HEK293 (cell line): ENCODE measurements around the gene CDC34.

Experiments used
- CTCF ChIA-PET: fragments of 350-600 bp; formaldehyde crosslinking; extraction: SDS; loops from one replicate; lab custom pipeline; 2021; ENCODE audit warnings: antibody characterized with exemption; lab: Yijun Ruan, JAX
- POLR2A ChIA-PET: fragments of 300-600 bp; formaldehyde crosslinking; extraction: SDS; loops from one replicate; lab custom pipeline; 2020; ENCODE audit warnings: antibody characterized with exemption, inconsistent platforms; lab: Yijun Ruan, JAX
- H3K27ac ChIP-seq: fragments of 200-500 bp; sonication (Bioruptor generic); 2 replicates; pipeline ENCODE4 v1.5.1; 2014; ENCODE audit warnings: low read depth, low read length, control low read depth, inconsistent platforms; ENCODE audit errors: extremely low read depth
- H3K36me3 ChIP-seq, 2 experiments: fragments of 200-500 bp in 1 of 2; sonication (Bioruptor generic) in 1 of 2; 1 replicate in 1 of 2; 2 replicates in 1 of 2; pipeline ENCODE4 v1.5.1; 2014 to 2017; ENCODE audit warnings: inconsistent platforms in 2 of 2, low read length in 2 of 2; ENCODE audit not compliant: control insufficient read depth in 2 of 2, insufficient read depth in 1 of 2
- H3K4me1 ChIP-seq: fragments of 200-500 bp; sonication (Bioruptor generic); 2 replicates; pipeline ENCODE4 v1.5.1; 2014; ENCODE audit warnings: mild to moderate bottlenecking, low read length, inconsistent platforms; ENCODE audit not compliant: control insufficient read depth, insufficient read depth
- H3K4me3 ChIP-seq: 2 replicates; pipeline ENCODE4 v1.5.1; 2011; ENCODE audit warnings: low read depth, mild to moderate bottlenecking, control low read depth, low read length, moderate library complexity
- H3K9me3 ChIP-seq: fragments of 200-500 bp; sonication (Bioruptor generic); 2 replicates; pipeline ENCODE4 v1.5.1; 2014; ENCODE audit warnings: low read depth, low read length, inconsistent platforms; ENCODE audit not compliant: control insufficient read depth, insufficient read depth
- BCL11A ChIP-seq: fragments of 450-650 bp; formaldehyde crosslinking; IDR thresholded peaks from 2 replicates; pipeline ENCODE4 v1.5.1; 2016; ENCODE audit warnings: low read depth, missing biosample characterization, missing genetic modification characterization
- REPIN1 ChIP-seq: fragments of 450-650 bp; formaldehyde crosslinking; IDR thresholded peaks from 2 replicates; pipeline ENCODE4 v1.5.1; 2017; ENCODE audit warnings: missing biosample characterization, missing genetic modification characterization, low read depth
- SP2 ChIP-seq: fragments of 450-650 bp; formaldehyde crosslinking; IDR thresholded peaks from 2 replicates; pipeline ENCODE4 v1.5.1; 2016; ENCODE audit warnings: missing biosample characterization, missing genetic modification characterization
- ZBTB1 ChIP-seq: fragments of 450-650 bp; formaldehyde crosslinking; IDR thresholded peaks from 2 replicates; pipeline ENCODE4 v1.5.1; 2016; ENCODE audit warnings: missing biosample characterization, missing genetic modification characterization
- ZBTB10 ChIP-seq: fragments of 450-650 bp; formaldehyde crosslinking; IDR thresholded peaks from 2 replicates; pipeline ENCODE4 v1.5.1; 2016; ENCODE audit warnings: missing biosample characterization, missing genetic modification characterization
- ZBTB7A ChIP-seq: fragments of 450-650 bp; formaldehyde crosslinking; IDR thresholded peaks from 2 replicates; pipeline ENCODE4 v1.5.1; 2016; ENCODE audit warnings: low read depth, missing biosample characterization, missing genetic modification characterization
- ZFHX2 ChIP-seq: fragments of 450-650 bp; formaldehyde crosslinking; conservative IDR thresholded peaks from 2 replicates; pipeline ENCODE4 v1.5.1; 2016; ENCODE audit warnings: missing biosample characterization, missing genetic modification characterization
- ZFP3 ChIP-seq: fragments of 450-650 bp; formaldehyde crosslinking; IDR thresholded peaks from 2 replicates; pipeline ENCODE4 v1.5.1; 2016; ENCODE audit warnings: low read depth, missing biosample characterization, missing genetic modification characterization
- ZNF174 ChIP-seq: fragments of 450-650 bp; formaldehyde crosslinking; IDR thresholded peaks from 2 replicates; pipeline ENCODE4 v1.5.0; 2017; ENCODE audit warnings: missing biosample characterization, mild to moderate bottlenecking, missing genetic modification characterization
- ZNF214 ChIP-seq: fragments of 450-650 bp; formaldehyde crosslinking; IDR thresholded peaks from 2 replicates; pipeline ENCODE4 v1.5.1; 2017; ENCODE audit warnings: missing biosample characterization, mild to moderate bottlenecking, missing genetic modification characterization, borderline replicate concordance
- ZNF280D ChIP-seq: fragments of 450-650 bp; formaldehyde crosslinking; IDR thresholded peaks from 2 replicates; pipeline ENCODE4 v1.5.1; 2016; ENCODE audit warnings: missing biosample characterization, missing genetic modification characterization
- ZNF639 ChIP-seq: fragments of 450-650 bp; formaldehyde crosslinking; IDR thresholded peaks from 2 replicates; pipeline ENCODE4 v1.5.1; 2016; ENCODE audit warnings: missing biosample characterization, missing genetic modification characterization
- ZNF768 ChIP-seq: fragments of 450-650 bp; formaldehyde crosslinking; IDR thresholded peaks from 2 replicates; pipeline ENCODE4 v1.5.1; 2018; ENCODE audit warnings: missing biosample characterization, mild to moderate bottlenecking, missing genetic modification characterization
- TF ChIP-seq, protein P1 (sequence below): fragments of 450-650 bp; formaldehyde crosslinking; IDR thresholded peaks from 2 replicates; pipeline ENCODE4 v1.5.1; 2016; ENCODE audit warnings: missing biosample characterization, missing genetic modification characterization
- TF ChIP-seq, protein P2 (sequence below): fragments of 450-650 bp; formaldehyde crosslinking; IDR thresholded peaks from 2 replicates; pipeline ENCODE4 v1.5.1; 2016; ENCODE audit warnings: missing biosample characterization, missing genetic modification characterization
- TF ChIP-seq, protein P3 (sequence below): fragments of 450-650 bp; formaldehyde crosslinking; IDR thresholded peaks from 2 replicates; pipeline ENCODE4 v1.5.1; 2016; ENCODE audit warnings: missing biosample characterization, missing genetic modification characterization

CDC34 gene

DNA sequence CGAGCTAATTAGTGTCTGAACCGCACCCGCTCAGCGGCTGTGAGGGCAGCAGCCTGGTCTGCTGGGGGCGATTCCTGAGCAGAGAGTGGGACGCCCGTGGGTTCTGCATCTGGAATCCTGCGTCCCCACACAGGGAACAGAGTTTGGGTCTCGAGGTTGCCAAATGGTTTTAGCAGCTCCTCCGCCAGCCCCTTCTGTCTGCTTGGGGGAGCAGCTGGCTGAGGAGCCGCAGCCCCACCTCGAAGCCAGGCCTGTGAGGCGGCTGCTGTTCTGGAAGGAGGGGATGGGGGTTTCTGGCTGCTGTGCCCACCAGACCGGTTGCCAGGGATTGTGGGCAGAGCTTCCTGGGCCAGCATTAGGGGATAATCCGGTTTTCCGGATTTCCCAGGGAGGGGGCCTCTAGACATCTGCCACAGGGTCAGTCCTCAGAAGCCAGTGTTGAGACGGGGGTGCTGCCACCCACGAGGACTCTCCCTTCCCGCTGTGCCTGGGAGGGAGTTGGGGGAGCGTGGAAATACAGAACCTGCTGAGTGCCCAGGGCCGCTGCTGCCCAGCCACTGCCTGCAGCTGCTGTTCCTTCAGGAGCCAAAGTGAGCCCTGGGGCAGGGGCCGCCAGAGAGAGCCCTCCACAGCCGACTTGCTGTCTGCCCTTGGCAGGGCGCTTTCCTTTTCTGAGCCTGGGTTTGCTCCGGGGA lies 2.0 kb downstream of the CDC34 start:
- TF ChIP-seq ZFHX2 (tag by site-specific recombination) (peak; percentile 37; the same call in 1 of the 2 replicates), ZNF639 (tag by site-specific recombination) (no peak)
- CTCF ChIA-PET, result interaction anchor here (0.7 to 6.4 kb wide), 3 partner anchors 9 to 286 kb away, joined by 3 to 49 read pairs (median 5); no protein-coding TSS in a partner anchor
- Histone ChIP-seq H3K4me3 (peak overlapping the region; percentile 89), H3K9me3 (no peaks in the 10 kb centered on the region), H3K27ac (peak overlapping the region; percentile 96; the same call in 1 of the 2 replicates), H3K4me1 (peaks cover 7% of the 10 kb centered on the region), H3K36me3 (peaks cover 6 to 35% of the 10 kb centered on the region in 2 experiments; a peak in 2 of 3 replicates)
- POLR2A ChIA-PET, result interaction anchor here (2.1 to 3.8 kb wide), 3 partner anchors 22 to 41 kb away, joined by 16 to 35 read pairs (median 17); no protein-coding TSS in a partner anchor

DNA sequence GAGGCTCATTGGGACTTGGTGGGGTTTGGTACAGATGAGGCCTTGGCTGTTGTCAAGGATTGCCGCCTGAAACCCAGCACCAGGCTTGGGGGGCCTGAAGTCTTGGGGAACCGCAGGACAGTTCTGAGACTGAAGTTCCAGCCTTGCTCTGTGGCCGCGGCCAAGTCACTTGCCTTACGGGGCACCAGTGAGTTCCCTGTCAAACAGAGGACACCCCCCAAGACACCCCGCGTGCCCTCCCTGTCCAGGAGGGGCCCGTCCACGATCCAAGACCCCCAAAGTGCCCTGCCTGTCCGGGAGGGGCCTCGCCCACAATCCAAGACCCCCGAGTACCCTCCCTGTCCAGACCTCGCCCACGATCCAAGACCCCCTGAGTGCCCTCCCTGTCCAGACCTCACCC lies 2.5 kb downstream of the CDC34 start:
- Histone ChIP-seq H3K4me1 (peaks cover 7% of the 10 kb centered on the region), H3K27ac (no peak overlapping the region), H3K36me3 (peaks cover 6 to 40% of the 10 kb centered on the region in 2 experiments; a peak in 2 of 3 replicates), H3K4me3 (no peak overlapping the region), H3K9me3 (no peaks in the 10 kb centered on the region)
- ChIA-PET CTCF (no interaction called here), POLR2A (no interaction called here)
- TF ChIP-seq BCL11A (tag by site-specific recombination), result no peak
- TF ChIP-seq ZBTB10 (tag by site-specific recombination), result no peak
- TF ChIP-seq, protein P1, sequence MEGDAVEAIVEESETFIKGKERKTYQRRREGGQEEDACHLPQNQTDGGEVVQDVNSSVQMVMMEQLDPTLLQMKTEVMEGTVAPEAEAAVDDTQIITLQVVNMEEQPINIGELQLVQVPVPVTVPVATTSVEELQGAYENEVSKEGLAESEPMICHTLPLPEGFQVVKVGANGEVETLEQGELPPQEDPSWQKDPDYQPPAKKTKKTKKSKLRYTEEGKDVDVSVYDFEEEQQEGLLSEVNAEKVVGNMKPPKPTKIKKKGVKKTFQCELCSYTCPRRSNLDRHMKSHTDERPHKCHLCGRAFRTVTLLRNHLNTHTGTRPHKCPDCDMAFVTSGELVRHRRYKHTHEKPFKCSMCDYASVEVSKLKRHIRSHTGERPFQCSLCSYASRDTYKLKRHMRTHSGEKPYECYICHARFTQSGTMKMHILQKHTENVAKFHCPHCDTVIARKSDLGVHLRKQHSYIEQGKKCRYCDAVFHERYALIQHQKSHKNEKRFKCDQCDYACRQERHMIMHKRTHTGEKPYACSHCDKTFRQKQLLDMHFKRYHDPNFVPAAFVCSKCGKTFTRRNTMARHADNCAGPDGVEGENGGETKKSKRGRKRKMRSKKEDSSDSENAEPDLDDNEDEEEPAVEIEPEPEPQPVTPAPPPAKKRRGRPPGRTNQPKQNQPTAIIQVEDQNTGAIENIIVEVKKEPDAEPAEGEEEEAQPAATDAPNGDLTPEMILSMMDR (tag by site-specific recombination), result no peak
- TF ChIP-seq ZFP3, result no peak
- TF ChIP-seq, protein P2, sequence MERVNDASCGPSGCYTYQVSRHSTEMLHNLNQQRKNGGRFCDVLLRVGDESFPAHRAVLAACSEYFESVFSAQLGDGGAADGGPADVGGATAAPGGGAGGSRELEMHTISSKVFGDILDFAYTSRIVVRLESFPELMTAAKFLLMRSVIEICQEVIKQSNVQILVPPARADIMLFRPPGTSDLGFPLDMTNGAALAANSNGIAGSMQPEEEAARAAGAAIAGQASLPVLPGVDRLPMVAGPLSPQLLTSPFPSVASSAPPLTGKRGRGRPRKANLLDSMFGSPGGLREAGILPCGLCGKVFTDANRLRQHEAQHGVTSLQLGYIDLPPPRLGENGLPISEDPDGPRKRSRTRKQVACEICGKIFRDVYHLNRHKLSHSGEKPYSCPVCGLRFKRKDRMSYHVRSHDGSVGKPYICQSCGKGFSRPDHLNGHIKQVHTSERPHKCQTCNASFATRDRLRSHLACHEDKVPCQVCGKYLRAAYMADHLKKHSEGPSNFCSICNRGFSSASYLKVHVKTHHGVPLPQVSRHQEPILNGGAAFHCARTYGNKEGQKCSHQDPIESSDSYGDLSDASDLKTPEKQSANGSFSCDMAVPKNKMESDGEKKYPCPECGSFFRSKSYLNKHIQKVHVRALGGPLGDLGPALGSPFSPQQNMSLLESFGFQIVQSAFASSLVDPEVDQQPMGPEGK, result no peak
- TF ChIP-seq ZNF214, result no peak
- TF ChIP-seq, protein P3, sequence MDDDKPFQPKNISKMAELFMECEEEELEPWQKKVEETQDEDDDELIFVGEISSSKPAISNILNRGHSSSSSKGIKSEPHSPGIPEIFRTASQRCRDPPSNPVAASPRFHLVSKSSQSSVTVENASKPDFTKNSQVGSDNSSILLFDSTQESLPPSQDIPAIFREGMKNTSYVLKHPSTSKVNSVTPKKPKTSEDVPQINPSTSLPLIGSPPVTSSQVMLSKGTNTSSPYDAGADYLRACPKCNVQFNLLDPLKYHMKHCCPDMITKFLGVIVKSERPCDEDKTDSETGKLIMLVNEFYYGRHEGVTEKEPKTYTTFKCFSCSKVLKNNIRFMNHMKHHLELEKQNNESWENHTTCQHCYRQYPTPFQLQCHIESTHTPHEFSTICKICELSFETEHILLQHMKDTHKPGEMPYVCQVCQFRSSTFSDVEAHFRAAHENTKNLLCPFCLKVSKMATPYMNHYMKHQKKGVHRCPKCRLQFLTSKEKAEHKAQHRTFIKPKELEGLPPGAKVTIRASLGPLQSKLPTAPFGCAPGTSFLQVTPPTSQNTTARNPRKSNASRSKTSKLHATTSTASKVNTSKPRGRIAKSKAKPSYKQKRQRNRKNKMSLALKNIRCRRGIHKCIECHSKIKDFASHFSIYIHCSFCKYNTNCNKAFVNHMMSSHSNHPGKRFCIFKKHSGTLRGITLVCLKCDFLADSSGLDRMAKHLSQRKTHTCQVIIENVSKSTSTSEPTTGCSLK (tag by site-specific recombination), result no peak
- TF ChIP-seq REPIN1 (tag by site-specific recombination), result no peak
- no peak for TF ChIP-seq ZBTB1
- TF ChIP-seq ZNF174 (tag by site-specific recombination), result no peak
- TF ChIP-seq ZNF768 (tag by site-specific recombination), result no peak
- no peak for TF ChIP-seq ZNF280D (tag by site-specific recombination)
- no peak for TF ChIP-seq ZBTB7A (tag by site-specific recombination)
- no peak for TF ChIP-seq SP2
